Measurements from ENCODE around the gene TUBA3E.
"Not testable (repeated sequence)": the region's sequence is repeated elsewhere in the genome, so short reads cannot be mapped to it uniquely, and the experiment has no call there.

The TUBA3E gene

DNA sequence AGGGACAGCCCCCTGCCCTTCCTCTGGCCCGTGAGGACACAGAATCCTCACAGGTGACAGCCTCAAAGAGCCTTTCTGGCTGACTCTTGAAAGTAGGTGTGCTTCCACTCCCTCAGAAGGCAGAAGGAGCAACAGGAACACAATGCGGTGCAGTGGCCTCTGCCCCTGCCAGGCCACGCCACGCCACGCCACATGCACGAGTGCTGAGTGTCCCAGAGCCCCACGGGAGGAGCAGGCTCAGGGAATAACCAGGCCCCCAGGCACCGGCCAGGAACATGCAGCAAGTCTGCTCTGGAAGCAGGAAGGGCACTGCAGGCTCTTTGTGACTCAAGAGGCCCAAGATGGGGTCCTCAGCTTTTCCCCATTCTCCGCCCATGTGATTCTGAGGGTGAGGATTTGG lies 35.3 kb downstream of the TUBA3E start:
- no peak for DNase-seq

DNA sequence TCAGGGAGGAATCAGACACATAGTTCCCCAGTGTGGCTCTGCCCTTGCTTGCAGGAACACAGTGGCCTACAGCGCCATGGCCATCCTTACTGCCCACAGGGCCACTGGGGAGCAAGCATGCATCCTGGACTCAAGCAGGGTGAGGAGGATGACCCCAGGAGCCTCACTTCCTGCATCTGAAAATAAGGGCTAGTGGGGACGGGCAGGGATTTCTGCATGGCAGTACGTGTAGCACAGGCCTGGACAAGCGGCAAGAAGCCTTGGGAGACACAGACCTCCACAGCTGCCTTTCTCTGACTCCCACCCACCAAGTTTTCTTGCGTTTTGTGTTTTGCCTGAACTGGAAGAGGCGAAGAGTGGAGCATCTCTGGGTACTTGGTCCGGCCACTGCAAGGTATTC lies 35.8 kb downstream of the TUBA3E start:
- DNase-seq = not testable (repeated sequence)

DNA sequence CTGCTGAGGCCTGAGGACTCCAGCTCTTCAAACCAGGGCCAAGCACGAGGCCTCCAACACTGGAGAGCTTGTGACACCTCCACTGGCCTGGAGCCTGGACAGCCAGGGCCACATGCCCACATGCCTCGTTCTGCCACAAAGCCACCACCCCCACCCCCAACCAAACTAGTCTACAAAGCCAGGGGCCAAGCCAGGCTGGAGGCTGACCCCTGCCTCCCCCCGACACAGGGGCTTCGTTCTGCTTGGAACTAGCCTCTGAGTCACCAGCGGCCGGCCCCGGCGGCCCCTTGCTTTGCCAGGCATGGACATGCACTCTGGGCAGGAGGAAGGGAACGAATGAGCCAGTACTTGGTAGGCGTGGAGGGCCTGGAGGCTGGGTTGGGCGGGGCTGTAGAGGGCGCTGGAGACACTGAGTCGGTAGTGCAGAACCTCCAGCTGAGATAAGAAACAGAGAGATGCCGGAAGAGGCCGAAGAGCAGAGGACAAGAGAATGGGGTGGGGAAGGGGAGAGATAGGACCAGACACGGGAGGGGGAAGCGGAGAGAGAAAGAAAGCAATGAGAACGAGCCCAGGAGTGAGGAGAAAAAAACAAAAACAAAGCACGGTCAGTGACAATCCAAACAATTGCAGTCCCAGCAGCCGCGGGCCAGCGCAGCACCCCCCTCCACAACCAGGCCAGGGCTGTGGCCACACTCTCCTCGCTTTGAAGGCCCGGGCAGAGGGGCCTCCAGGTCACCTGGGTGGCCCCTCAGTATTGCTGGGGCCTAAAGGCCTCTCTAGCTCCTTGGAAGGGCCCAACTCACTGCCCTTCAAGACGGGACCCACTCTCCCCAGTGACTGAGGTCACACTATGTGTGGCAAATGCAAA lies 37.2 kb downstream of the TUBA3E start:
- peak in 20 of 51 donors; percentile 6 to 80 (median 32) for DNase-seq

DNA sequence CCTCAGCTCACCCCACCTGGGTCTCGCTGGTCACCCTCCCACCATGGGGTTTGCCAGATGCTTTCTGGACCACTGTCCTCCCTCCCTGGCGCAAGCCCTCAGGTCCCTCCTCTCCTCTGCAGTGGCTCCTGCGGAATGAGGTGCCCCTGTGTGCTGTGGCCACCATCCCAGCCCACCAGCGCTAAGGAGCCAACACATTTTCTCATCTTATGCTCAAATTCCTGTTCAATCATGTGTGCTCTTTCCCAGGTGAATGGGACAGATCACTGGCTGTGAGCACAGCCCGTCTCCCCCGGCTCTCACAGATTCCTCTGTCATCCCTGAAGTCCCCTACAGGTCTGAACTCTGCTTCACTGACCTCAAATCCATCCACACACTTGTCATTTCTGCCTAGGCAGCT lies 38.1 kb downstream of the TUBA3E start:
- DNase-seq = no peak

DNA sequence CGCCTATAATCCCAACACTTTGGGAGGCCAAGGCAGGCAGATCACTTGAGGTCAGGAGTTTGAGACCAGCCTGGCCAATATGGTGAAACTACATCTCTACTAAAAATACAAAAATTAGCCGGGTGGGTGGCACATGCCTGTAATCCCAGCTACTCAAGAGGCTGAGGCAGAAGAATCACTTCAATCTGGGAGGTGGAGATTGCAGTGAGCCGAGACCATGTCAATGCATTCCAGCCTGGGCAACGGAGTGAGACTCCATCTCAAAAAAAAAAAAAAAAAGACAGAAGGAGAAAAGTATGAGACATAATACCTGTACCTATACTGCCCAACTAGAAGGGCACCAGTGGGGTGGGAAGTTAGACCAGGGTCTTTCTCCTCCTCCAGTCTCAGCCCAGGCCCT lies 38.9 kb downstream of the TUBA3E start:
- not testable (repeated sequence) for DNase-seq

DNA sequence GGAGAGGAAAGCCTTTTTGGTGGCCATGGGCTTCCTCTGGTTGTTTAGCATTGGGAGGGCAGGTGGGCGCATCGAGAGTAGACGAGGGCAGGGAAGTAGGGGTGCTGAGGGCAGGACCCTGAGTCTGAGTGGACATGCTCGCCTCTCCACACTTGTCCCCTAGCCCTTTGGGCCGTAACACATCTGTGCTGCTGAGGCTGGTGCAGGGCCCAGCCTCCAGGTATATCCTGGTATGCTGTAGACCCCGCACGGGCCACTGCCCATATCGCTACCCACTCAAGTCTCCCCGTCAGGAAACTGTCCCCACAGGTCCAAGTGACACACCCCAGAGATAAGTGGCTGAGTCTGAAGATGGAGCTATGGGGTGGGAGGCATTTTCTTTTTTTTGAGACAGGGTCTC lies 39.6 kb downstream of the TUBA3E start:
- DNase-seq = no peak

DNA sequence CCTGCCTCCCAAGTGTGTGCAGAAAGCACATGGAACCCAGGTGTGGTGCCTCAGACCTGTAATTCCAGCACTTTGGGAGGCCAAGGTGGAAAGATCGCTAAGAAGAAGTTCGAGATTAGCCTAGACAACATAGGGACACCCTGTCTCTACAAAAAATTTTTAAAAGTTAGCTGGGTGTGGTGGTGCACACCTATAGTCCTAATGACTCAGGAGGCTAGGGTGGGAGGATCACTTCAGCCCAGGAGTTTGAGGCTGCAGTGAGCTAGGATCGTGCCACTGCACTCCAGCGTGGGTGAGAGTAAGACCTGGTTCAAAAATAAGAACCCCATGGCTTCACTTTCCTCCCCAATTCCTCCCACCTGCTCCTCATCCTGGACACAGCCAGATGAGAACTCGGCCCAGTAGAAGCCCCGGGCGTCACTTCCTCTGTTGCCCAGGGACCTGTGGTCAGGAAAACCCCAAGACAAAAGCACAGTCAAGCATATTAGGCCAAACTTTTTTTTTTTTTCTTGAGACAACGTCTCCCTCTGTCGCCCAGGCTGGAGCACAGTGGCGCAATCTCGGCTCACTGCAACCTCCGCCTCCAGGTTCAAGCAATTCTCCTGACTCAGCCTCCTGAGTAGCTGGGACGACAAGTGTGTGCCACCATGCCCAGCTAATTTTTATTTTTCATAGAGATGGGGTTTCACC lies 40.3 kb downstream of the TUBA3E start:
- DNase-seq = not testable (repeated sequence)

DNA sequence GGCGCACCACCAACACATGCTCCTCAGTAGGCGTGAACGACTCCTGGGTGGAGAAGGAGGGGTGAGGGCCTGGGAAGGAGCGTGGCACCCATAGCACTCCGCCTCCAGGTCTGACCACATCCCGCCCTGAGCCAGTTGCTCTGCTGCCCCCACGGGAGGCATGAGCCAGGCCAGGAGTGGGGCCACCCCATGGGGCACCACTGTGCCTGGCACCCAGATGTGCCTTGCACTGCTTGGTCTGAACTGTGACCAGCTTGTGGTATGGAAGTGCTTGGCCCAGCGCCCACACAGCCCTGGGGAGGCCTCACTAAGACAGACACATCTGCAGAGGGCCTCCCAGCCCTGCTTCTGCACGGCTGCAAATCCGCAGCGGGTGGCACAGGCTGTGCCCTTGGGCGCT lies 40.9 kb downstream of the TUBA3E start:
- DNase-seq = not testable (repeated sequence)

DNA sequence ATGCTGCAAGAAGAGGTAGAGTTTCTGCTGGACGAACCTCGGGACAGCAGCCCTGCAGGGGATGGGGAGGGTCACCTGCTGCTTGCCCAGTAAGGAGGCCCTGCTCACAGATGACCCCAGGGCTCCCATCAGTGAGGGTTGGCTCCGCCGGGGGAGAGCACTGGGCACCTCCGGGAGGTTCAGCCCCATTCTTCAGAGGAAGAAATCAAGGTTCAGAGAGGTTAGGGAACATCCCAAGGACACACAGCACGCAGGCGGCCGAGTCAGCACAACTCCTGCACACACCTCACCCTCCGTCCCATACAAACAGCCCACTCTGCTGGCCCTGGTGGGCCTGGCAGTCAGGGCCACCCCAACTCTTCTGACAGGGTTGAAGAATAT lies 41.6 kb downstream of the TUBA3E start:
- DNase-seq = no peak

DNA sequence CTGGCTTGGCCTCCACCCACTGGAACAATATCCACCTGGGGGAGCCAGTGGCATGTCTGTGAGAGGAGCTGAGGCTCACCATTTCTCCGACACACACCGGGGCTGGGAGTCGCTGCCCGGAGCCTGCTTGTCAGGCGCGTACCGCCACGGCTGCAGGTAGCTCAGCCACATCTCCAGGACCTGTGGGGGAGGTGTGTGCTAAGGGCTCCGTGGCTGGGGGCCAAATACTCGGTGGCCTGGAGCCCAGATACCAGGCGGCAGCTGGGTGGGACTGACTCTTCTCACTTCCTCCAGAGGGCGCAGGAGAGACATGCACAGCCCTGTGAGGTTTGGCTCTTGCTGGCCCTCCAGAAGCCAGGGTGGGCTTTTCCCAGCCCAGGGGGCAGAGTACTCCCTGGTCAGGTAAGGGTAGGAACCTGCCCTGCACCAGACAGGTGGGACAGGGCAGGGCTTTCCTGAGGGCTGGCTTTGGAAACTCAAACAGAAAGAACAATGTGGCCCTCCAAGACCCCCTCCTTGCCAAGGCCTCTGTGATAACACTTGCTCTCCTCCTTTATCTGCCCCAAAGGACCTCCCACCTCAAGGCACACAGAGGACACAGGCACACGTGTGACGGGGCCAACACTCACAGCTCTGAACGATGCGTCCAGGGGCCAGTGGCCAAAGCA lies 42.1 kb downstream of the TUBA3E start:
- DNase-seq = peak in 18 of 51 donors; percentile 3 to 39 (median 23)

DNA sequence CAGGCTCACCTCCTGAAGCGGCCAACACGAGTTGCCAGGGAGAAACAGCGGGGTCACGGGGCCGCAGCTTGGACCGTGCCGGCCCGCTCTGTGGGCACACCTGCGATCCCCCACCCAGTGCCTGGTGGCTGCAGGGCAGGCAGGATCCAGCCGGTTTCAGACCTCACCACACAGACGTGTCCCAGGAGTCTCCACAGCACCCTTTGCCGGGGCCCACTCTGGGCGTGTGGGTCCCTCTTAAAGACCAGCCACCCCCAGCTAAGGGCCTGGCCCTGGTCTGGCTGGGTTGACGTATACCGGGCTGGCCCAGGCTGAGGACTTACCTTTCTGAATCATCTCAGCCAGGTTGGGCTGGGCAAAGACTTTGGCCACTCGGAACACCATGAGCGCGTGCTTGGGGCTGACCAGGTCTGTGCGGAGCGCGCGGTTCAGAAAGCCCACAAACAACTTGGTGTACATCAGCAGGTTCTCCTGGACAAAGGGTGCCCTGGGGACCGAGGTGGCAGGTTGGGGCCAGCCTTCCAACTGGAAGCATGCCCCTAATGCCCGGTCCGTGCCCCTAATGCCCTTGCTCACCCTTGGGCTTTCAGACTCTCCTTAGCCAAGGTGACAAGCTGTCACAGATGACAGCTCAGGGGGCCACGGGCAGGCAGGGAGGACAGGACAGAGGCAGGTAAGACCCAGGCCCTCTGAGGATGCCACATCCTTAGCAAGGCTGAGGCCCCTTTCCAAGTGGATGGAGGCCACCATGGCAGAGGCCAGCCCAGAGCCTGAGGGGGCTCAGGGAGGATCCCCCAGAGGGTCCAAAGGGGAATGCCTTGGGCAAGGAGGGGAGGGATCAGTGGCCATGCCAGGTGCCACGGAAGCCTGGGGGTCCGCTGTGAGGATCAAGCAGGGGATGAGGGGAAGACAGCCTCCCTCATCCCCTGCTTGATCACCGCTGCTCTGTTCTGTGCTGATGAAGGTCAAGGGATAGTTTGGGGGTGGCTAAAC lies 43.2 kb downstream of the TUBA3E start:
- DNase-seq = no peak

DNA sequence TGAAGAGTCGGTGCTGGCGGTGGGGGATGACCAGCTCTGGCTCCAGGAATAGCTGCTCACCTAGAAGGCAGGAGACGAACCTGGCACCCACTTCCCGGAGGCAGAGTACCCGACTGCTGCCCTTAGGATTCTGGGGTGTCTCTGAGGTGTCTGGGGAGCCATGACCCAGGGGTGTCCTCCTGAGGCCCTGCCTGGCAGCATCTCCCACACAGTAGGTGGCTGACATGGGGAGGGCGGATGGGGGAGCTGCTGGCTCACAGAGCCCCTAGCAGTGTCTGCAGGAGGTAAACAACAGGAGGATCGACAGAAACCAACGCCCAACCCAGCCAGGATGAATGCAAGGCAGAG lies 43.8 kb downstream of the TUBA3E start:
- not testable (repeated sequence) for DNase-seq

DNA sequence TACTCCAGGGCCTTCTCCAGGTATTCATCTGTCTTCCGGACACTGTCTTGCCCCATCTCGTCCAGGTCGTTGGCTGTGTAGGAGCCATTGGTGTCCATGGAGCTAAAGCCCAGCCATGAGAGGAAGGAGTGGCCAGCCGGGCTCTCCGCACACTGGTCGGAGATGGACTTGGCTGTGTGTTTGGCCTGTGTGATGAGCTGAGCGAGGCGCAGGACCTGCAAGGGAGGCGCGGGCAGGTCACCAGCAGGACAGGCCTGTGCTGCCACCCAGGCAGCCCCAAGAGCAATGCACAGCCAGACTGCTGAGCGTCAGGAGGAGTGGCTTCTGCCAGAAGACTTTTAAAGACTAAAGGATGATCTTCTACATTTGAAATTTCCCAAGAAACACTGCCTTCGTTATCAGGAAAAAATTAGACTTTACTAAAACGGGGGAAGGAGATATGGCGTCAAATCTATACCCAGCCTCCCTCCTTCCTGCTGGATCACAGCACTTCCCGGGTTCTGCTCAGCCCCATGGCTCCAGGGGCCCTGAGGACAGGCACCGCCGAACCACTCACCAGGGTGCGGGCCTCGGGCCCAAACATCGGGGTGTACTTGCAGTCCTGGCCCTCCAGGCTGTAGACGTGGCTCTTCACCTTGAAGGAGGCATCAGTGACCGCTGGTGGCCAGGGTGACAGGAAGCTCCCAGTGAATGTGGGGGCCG lies 44.4 kb downstream of the TUBA3E start:
- not testable (repeated sequence) for DNase-seq

DNA sequence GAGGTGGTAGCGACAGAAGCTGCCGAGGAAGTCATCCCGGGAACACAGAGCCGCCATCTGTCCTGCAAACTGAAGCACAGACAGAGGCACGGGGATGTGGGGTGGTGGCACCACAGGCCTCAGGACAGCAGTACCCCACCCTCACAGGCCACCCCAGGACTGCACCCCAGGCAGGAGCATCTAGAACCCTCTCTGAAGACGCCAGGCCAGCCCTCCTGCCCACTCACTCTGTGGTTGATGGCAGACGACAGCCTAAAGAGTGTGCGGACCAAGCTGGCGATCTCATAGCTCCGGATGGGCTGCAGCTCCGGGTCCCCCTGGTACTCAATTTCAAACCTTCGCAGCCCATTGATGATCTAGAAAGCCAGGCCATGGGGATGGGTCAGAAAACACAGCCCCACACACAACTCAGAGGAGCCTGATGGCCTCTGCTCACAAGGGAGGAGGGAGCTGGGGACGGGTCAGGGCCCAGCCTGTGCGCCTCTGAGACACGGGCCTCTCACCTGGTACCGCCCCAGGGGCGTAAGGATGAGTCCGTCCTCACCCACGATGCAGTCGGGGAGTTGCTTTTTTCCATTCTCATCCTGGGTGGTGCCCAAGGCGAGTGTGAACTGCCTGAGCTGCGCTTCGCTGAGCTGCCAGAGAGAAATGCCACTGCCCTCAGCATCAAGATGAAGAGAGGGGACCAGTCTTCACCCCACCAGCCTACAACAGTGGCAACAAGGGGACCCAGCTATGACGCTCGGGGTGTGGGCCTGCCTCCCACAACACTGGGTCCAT lies 45.2 kb downstream of the TUBA3E start:
- DNase-seq = no peak

DNA sequence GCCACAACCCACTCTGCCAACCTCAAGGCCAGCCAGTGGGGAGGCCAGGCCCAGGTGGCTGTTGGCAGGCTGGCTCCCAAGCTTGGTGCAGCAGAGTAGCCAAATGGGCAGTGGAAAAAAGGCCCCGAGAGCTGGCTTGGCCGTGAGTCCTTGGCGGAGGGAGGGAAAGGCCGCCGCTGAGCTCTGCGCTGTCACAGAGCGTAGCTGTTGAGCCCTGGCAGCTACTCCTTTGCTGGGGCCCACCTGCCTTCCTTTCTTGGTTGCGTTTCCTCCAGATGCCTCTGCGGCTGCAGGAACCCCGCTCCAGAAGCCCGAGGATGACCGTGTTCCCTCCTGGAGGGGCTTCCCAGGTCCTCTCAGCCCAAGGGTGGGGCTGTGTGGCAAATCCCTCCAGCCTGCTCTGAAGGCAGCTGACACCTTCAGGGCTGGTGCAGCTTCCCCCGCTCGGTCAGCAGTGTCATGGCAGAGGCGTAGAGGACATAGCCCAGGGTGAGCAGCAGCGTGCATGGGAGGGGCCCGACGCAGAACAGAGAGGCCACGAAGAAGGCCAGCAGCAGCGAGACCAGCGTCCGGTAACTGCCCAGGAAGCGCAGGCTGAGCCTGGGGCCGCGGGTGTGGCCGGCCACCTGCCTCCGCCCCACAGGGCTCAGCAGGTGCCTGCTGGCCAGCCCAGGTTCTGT lies 46.0 kb downstream of the TUBA3E start:
- DNase-seq = peak in 1 of 51 donors; percentile 9

DNA sequence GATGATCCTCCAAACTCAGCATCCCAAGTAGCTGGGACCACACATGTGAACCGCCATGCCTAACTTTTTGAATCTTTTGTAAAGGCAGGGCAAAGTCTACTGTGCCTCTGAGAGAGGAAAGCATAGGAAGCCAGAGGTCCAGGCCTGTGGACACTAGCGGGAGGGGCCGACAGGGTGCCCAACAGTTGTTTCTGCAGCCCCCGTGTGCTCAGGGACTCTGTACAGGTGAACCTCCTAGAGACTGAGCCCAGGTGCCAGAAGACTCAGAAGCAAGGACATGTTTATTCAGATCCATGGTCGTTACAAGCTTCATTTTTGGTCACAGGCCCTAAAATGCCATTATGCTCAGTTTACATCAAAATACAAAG lies 47.1 kb downstream of the TUBA3E start:
- not testable (repeated sequence) for DNase-seq

DNA sequence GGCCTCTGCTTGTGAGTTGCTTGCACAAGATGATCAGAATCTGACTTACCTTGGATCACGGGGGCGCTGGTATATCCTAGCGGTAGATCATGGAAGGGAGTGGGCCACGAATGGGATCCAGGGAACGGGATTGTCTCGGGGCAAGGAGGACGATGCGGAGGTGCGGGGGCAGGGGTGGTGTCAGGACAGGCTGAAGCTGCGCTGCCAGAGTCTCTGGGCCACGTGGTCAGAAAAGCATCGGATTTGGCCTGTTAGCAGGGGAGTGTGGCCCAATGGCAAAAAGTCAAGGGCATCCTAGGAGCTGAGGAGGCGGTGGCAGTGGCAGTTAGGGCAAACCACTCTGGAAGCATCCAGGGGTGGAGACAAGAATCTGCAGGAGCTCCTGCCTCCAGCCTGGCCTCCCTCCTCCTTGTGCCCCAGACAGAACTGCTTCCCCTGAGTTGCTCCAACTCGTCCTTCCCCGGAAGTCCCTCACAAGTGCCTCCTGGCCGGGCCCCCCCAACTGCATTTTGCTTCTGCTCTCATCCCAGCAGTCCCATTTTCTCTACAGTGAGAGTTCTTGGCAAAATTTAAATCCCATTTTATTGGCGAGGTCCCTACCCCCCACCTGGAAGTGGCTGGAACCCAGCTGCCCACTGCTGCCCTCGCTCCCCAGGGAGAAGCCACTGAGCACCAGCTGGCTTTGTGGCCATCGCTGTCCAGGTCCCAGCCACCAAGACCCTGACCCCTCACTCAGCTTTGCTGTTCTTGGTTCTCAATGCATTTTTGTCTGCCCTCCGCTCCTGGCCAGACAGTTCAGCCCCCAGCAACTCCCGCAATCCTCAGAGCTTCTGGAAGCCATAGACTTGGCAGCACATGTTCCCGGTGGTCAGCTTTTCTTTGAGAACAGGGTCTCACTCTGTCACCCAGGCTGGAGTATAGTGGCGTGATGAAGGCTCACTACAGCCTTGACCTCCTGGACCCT lies 47.8 kb downstream of the TUBA3E start:
- no peak for DNase-seq

DNA sequence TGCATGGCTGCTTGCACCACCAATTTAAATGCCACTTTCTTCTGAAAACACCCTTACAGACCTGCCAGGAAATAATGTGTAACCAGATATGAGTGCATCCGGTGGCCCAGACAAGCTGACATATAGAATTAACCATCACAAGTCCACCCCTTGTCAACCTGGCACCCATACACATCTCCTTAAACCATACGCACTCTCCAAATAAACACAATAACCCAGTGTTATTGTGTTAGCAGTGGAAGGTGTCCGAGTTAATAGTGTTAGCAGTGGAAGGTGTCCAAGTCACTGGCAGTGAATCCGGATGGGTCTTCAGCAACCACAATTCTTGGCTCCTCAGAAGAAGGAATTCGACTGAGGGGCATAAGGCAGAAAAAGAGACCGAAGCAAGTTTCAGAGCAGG lies 49.7 kb downstream of the TUBA3E start:
- DNase-seq = not testable (repeated sequence)
